ENCODE results near the gene TMPRSS9.

Gene TMPRSS9

DNA sequence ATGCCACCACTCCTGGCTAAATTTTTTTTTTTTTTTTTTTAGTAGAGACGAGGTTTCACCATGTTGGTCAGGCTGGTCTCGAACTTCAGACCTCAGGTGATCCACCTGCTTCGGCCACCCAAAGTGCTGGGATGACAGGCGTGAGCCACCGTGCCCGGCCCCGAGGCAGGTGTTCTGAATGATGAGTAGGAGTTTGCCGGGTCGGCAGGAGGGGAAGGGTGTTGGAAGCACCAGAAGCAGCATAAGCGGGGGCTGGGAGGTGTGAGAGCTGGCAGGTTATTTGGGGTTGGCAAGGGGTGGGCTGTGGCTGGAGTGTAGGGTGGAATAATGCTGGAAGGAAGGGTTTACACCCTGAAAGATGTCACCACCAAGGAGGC is 29.8 kb upstream of the TMPRSS9 start:
- no peak for ATAC-seq

DNA sequence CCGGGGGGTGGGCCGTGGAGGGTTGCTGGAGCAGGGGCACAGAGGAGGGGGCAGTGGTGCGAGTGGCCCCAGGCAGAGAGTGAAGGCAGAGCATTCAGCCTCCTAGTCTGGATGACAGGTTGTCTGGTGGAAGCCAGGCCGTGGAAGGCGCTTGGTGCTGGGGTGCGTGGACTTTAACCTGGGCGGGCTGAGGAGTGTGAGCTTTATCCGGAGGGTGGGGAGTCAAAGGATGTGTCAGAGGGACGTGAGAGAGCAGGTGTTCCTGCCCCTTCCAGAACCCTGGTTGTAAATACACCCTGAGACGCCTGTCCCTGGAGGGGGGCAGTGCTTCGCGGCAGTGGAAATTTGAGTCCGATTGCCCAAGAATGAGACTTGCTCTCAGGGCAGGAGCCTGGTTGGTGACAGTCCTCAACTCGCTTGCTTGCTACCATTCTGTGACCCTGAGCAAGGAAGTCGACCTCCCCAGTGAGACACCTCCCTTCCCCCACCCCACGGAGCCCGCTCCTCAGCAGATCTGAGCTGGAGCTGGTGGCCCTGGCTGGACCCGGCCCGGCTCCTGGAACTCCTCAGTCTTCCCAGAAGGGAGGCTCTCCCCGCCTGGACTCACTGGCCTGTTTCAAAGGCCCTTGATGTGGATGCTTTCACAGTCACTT is 29.3 kb upstream of the TMPRSS9 start:
- TF ChIP-seq ZNF8 (CRISPR knock-in tag; IDR thresholded peaks at IDR 0.05), result no peak
- TF ChIP-seq TCF4 (CRISPR knock-in tag; IDR thresholded peaks at IDR 0.05; ENCODE audit: borderline replicate concordance), result no peak
- no peak for ATAC-seq

More for the DNA sequence above, 29.8 kb upstream of the TMPRSS9 start:
- TF ChIP-seq ESRRG (CRISPR knock-in tag; IDR thresholded peaks at IDR 0.05) (no peak), OSR1 (CRISPR knock-in tag; IDR thresholded peaks at IDR 0.05) (no peak), CSDC2 (CRISPR knock-in tag; IDR thresholded peaks at IDR 0.05) (no peak), RARB (CRISPR knock-in tag; IDR thresholded peaks at IDR 0.05) (no peak), ZFP30 (CRISPR knock-in tag; IDR thresholded peaks at IDR 0.05) (no peak), TSHZ2 (CRISPR knock-in tag; IDR thresholded peaks at IDR 0.05) (no peak), ZNF565 (CRISPR knock-in tag; conservative IDR thresholded peaks at IDR 0.05; ENCODE audit: low read depth) (no peak), CREB5 (CRISPR knock-in tag; IDR thresholded peaks at IDR 0.05; ENCODE audit: low read depth) (no peak), PATZ1 (CRISPR knock-in tag; IDR thresholded peaks at IDR 0.05; ENCODE audit: borderline replicate concordance) (no peak), GLIS3 (CRISPR knock-in tag; IDR thresholded peaks at IDR 0.05) (no peak), ZFP3 (CRISPR knock-in tag; IDR thresholded peaks at IDR 0.05) (no peak), SNAI2 (CRISPR knock-in tag; IDR thresholded peaks at IDR 0.05) (no peak)
- TF ChIP-seq, protein P1, sequence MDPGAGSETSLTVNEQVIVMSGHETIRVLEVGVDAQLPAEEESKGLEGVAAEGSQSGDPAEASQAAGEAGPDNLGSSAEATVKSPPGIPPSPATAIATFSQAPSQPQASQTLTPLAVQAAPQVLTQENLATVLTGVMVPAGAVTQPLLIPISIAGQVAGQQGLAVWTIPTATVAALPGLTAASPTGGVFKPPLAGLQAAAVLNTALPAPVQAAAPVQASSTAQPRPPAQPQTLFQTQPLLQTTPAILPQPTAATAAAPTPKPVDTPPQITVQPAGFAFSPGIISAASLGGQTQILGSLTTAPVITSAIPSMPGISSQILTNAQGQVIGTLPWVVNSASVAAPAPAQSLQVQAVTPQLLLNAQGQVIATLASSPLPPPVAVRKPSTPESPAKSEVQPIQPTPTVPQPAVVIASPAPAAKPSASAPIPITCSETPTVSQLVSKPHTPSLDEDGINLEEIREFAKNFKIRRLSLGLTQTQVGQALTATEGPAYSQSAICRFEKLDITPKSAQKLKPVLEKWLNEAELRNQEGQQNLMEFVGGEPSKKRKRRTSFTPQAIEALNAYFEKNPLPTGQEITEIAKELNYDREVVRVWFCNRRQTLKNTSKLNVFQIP (CRISPR knock-in tag; IDR thresholded peaks at IDR 0.05; ENCODE audit: borderline replicate concordance, low read depth), result no peak

DNA sequence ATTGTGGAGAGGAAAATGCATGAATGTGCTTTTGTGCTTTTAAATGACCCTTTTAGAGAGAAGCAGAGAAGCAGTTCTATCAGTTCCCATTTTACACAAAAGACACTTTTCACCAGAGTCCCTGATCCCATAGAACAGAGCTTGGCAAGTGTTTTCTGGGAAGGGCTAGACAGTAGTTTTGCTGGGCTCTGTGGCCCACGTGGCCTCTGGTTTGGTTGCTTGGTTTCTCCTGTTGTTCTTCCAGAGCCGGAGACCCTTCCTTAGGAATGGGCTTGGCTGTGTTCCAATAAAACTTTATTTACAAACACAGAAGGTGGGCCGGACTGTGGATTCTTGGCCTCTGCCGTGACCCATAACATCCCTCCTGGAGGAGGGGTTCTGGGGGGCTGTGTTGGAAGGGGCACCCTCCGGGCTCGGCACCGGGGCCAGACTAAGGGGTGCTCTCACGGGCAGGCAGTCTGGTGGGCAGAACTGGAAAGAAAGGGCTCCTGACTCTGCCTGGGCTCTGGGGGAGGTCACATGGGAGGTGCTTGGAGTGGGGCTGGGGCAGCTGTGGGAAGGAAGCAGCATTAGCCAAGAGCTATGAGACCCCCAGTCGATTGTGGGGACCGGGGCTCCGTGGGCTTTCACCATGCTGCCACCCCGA is 28.3 kb upstream of the TMPRSS9 start:
- ATAC-seq, result no peak
- TF ChIP-seq CSRNP3 (CRISPR knock-in tag; IDR thresholded peaks at IDR 0.05), result no peak
- TF ChIP-seq RARB (CRISPR knock-in tag; IDR thresholded peaks at IDR 0.05), result no peak
- TF ChIP-seq, protein P1 (CRISPR knock-in tag; IDR thresholded peaks at IDR 0.05; ENCODE audit: borderline replicate concordance, low read depth), result no peak
- no peak for TF ChIP-seq ZFP3 (CRISPR knock-in tag; IDR thresholded peaks at IDR 0.05)
- TF ChIP-seq SNAI2 (CRISPR knock-in tag; IDR thresholded peaks at IDR 0.05), result no peak
- no peak for TF ChIP-seq ISL1 (CRISPR knock-in tag; IDR thresholded peaks at IDR 0.05)
- TF ChIP-seq TSHZ2 (CRISPR knock-in tag; IDR thresholded peaks at IDR 0.05), result no peak
- no peak for TF ChIP-seq BACH2 (CRISPR knock-in tag; IDR thresholded peaks at IDR 0.05; ENCODE audit: borderline replicate concordance)
- no peak for TF ChIP-seq GLIS3 (CRISPR knock-in tag; IDR thresholded peaks at IDR 0.05)
- no peak for TF ChIP-seq ZNF565 (CRISPR knock-in tag; conservative IDR thresholded peaks at IDR 0.05; ENCODE audit: low read depth)
- TF ChIP-seq PPARA (CRISPR knock-in tag; IDR thresholded peaks at IDR 0.05; ENCODE audit: borderline replicate concordance), result no peak
- no peak for TF ChIP-seq ZNF8 (CRISPR knock-in tag; IDR thresholded peaks at IDR 0.05)
- no peak for TF ChIP-seq ARNTL (CRISPR knock-in tag; IDR thresholded peaks at IDR 0.05; ENCODE audit: borderline replicate concordance, low read depth)
- TF ChIP-seq ZNF70 (CRISPR knock-in tag; IDR thresholded peaks at IDR 0.05), result no peak
- no peak for TF ChIP-seq ZFP30 (CRISPR knock-in tag; IDR thresholded peaks at IDR 0.05)
- TF ChIP-seq TOX (CRISPR knock-in tag; IDR thresholded peaks at IDR 0.05; ENCODE audit: borderline replicate concordance), result no peak
- no peak for TF ChIP-seq TCF4 (CRISPR knock-in tag; IDR thresholded peaks at IDR 0.05; ENCODE audit: borderline replicate concordance)
- TF ChIP-seq OSR1 (CRISPR knock-in tag; IDR thresholded peaks at IDR 0.05), result no peak

Data from SK-N-SH treated with all-trans-retinoic acid at 6 μM for 48 hours (cell line).